ENCODE data around the gene CALN1.

CALN1 gene

GRCh38 chr7:71904484-71904883 lies 507.7 kb downstream of the CALN1 start:
- H3K27me3 Mint-ChIP-seq (ENCODE audit: low read depth, poor library complexity): peaks cover 11% of the 10 kb centered on the region

GRCh38 chr7:71900556-71900955 lies 511.6 kb downstream of the CALN1 start:
- TF ChIP-seq, protein P1, sequence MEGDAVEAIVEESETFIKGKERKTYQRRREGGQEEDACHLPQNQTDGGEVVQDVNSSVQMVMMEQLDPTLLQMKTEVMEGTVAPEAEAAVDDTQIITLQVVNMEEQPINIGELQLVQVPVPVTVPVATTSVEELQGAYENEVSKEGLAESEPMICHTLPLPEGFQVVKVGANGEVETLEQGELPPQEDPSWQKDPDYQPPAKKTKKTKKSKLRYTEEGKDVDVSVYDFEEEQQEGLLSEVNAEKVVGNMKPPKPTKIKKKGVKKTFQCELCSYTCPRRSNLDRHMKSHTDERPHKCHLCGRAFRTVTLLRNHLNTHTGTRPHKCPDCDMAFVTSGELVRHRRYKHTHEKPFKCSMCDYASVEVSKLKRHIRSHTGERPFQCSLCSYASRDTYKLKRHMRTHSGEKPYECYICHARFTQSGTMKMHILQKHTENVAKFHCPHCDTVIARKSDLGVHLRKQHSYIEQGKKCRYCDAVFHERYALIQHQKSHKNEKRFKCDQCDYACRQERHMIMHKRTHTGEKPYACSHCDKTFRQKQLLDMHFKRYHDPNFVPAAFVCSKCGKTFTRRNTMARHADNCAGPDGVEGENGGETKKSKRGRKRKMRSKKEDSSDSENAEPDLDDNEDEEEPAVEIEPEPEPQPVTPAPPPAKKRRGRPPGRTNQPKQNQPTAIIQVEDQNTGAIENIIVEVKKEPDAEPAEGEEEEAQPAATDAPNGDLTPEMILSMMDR (IDR thresholded peaks at IDR 0.05): no peak
- H3K4me1 Mint-ChIP-seq: no peaks in the 10 kb centered on the region
- H3K27me3 Mint-ChIP-seq (ENCODE audit: low read depth, poor library complexity): peaks cover 3% of the 10 kb centered on the region
- H3K9me3 Mint-ChIP-seq: peaks cover 15% of the 10 kb centered on the region
- no peak for DNase-seq
- H3K27ac Mint-ChIP-seq: no peak overlapping the region
- H3K36me3 Mint-ChIP-seq (ENCODE audit: low read depth): no peaks in the 10 kb centered on the region
- no peak overlapping the region for H3K4me3 Mint-ChIP-seq

More at GRCh38 chr7:71904484-71904883, 507.7 kb downstream of the CALN1 start:
- H3K36me3 Mint-ChIP-seq (ENCODE audit: low read depth): no peaks in the 10 kb centered on the region
- no peak for DNase-seq
- TF ChIP-seq, protein P1 (IDR thresholded peaks at IDR 0.05): no peak
- no peaks in the 10 kb centered on the region for H3K4me1 Mint-ChIP-seq
- peaks cover 18% of the 10 kb centered on the region for H3K9me3 Mint-ChIP-seq
- H3K4me3 Mint-ChIP-seq: no peak overlapping the region
- no peak overlapping the region for H3K27ac Mint-ChIP-seq

GRCh38 chr7:71896535-71896934 lies 515.6 kb downstream of the CALN1 start:
- Mint-ChIP-seq H3K4me1 (no peaks in the 10 kb centered on the region), H3K27ac (no peak overlapping the region), H3K27me3 (ENCODE audit: low read depth, poor library complexity) (peaks cover 9% of the 10 kb centered on the region), H3K9me3 (no peaks in the 10 kb centered on the region), H3K4me3 (no peak overlapping the region), H3K36me3 (ENCODE audit: low read depth) (no peaks in the 10 kb centered on the region)
- TF ChIP-seq, protein P1 (IDR thresholded peaks at IDR 0.05): no peak
- DNase-seq: no peak

GRCh38 chr7:71886046-71886445 lies 526.1 kb downstream of the CALN1 start:
- H3K27me3 Mint-ChIP-seq (ENCODE audit: low read depth, poor library complexity): peaks cover 10% of the 10 kb centered on the region
- no peaks in the 10 kb centered on the region for H3K4me1 Mint-ChIP-seq
- peaks cover 50% of the 10 kb centered on the region for H3K9me3 Mint-ChIP-seq
- no peak overlapping the region for H3K27ac Mint-ChIP-seq
- TF ChIP-seq, protein P1 (IDR thresholded peaks at IDR 0.05): no peak
- no peak for DNase-seq
- H3K36me3 Mint-ChIP-seq (ENCODE audit: low read depth): peaks cover 16% of the 10 kb centered on the region
- no peak overlapping the region for H3K4me3 Mint-ChIP-seq

DNA sequence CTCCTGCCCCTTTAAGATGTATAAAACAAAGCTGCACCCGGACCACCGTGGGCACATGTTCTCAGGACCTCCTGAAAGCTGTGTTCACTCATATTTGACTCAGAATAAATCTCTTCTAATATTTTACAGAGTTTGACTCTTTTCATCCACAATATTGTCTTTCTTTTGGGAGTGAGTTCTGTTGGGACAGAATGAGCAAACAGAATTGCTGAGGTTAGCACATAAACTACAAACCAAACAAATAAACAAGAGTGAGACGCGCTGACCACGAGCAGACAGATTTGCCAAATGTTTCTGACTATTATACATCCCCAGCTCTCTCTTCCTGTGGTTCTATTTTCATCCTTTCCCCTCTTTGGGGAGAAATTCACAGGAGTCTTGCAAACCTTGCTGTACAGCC lies 526.7 kb downstream of the CALN1 start:
- TF ChIP-seq, protein P1 (IDR thresholded peaks at IDR 0.05): no peak
- Mint-ChIP-seq H3K36me3 (ENCODE audit: low read depth) (peaks cover 16% of the 10 kb centered on the region), H3K4me3 (no peak overlapping the region), H3K4me1 (no peaks in the 10 kb centered on the region), H3K27ac (no peak overlapping the region), H3K27me3 (ENCODE audit: low read depth, poor library complexity) (peaks cover 10% of the 10 kb centered on the region), H3K9me3 (peaks cover 55% of the 10 kb centered on the region)
- no peak for DNase-seq

- Mint-ChIP-seq H3K4me3 (no peak overlapping the region), H3K27me3 (ENCODE audit: low read depth, poor library complexity) (peaks cover 21% of the 10 kb centered on the region), H3K27ac (no peak overlapping the region), H3K4me1 (no peaks in the 10 kb centered on the region), H3K9me3 (peaks cover 58% of the 10 kb centered on the region), H3K36me3 (ENCODE audit: low read depth) (peaks cover 12% of the 10 kb centered on the region)
- DNase-seq: no peak
- TF ChIP-seq, protein P1 (IDR thresholded peaks at IDR 0.05): no peak
Observed at GRCh38 chr7:71883415-71883814, 528.7 kb downstream of the CALN1 start.
